B cell (primary cell): ENCODE results near the gene CKS2. TPM values are rescaled to one million over a fixed set of nuclear protein-coding genes. Genes with fewer than 3 reads are reported as not detected.
A peak's percentile ranks its signal among the peaks of the same experiment; 100 is the strongest.

ENCODE experiments used
- ATAC-seq: fragments of 200-7000 bp; cut with Tn5 transposase; one replicate; pipeline ENCODE4 v1.10.0; 2021; ENCODE audit warnings: low read depth, mild to moderate bottlenecking, moderate number of reproducible peaks, moderate library complexity
- CTCF ChIA-PET: fragments of 350-600 bp; sonication (Branson Sonifier 250); formaldehyde crosslinking; loops from one replicate; lab custom pipeline; 2021; ENCODE audit warnings: antibody characterized with exemption, inconsistent platforms; lab: Charles Lee
- POLR2A ChIA-PET: fragments of 350-600 bp; sonication (Branson Sonifier 250); formaldehyde crosslinking; loops from one replicate; lab custom pipeline; 2021; ENCODE audit warnings: antibody characterized with exemption; lab: Charles Lee
- DNase-seq: peaks from one replicate; pipeline ENCODE4 v3.0.0; 2013
- H2AFZ ChIP-seq: 2 replicates; pipeline ENCODE4 v1.6.1; 2012; ENCODE audit warnings: mild to moderate bottlenecking, low read depth, low read length; ENCODE audit not compliant: insufficient read depth, poor library complexity, severe bottlenecking
- H3K27ac ChIP-seq, 2 donors: 1 replicate in 1 of 2; 2 replicates in 1 of 2; pipeline ENCODE4 v1.5.1; 2012 to 2013; ENCODE audit warnings: low read length in 2 of 2, mild to moderate bottlenecking in 2 of 2, moderate library complexity in 1 of 2
- H3K27me3 ChIP-seq, 4 experiments: fragments of 200-600 bp in 1 of 4; sonication (generic) in 1 of 4; replicated peaks in 1 of 4; 1 replicate in 2 of 4; 2 replicates in 2 of 4; pipeline versions ENCODE4 v1.6.1 to v1.7.0; 2013 to 2016; ENCODE audit warnings: low read length in 3 of 4, mild to moderate bottlenecking in 2 of 4, mixed read lengths in 1 of 4, moderate library complexity in 1 of 4; ENCODE audit not compliant: insufficient read depth in 4 of 4, control insufficient read depth in 3 of 4; ENCODE audit errors: control extremely low read depth in 1 of 4
- H3K36me3 ChIP-seq, 2 experiments: replicated peaks in 1 of 2; 1 replicate in 1 of 2; 2 replicates in 1 of 2; pipeline versions ENCODE4 v1.6.1 to v1.7.1; 2013; ENCODE audit warnings: low read length in 1 of 2; ENCODE audit not compliant: insufficient read depth in 2 of 2, control insufficient read depth in 1 of 2; ENCODE audit errors: control extremely low read depth in 1 of 2, extremely low read depth in 1 of 2
- H3K4me1 ChIP-seq, 2 donors: fragments of 200-600 bp in 1 of 2; sonication (generic) in 1 of 2; 1 replicate in 1 of 2; 2 replicates in 1 of 2; pipeline versions ENCODE4 v1.5.1 to v1.6.1; 2013 to 2017; ENCODE audit warnings: low read length in 2 of 2; ENCODE audit not compliant: control insufficient read depth in 2 of 2, insufficient read depth in 2 of 2
- H3K4me2 ChIP-seq: replicated peaks from 2 replicates; pipeline ENCODE3; 2012; ENCODE audit warnings: mild to moderate bottlenecking, low read depth, low read length; ENCODE audit not compliant: poor library complexity, severe bottlenecking
- H3K4me3 ChIP-seq, 5 experiments: fragments of 200-600 bp in 1 of 5; sonication (generic) in 1 of 5; 1 replicate in 3 of 5; 2 replicates in 2 of 5; pipeline versions ENCODE4 v1.5.1 to v1.7.0; 2011 to 2016; ENCODE audit warnings: low read length in 4 of 5, mild to moderate bottlenecking in 4 of 5, low read depth in 2 of 5, control low read depth in 1 of 5, moderate library complexity in 1 of 5; ENCODE audit not compliant: insufficient read depth in 1 of 5; ENCODE audit errors: control extremely low read depth in 1 of 5, extremely low read depth in 1 of 5
- H3K79me2 ChIP-seq: fragments of 200-600 bp; sonication (generic); one replicate; pipeline ENCODE4 v1.6.0; 2016; ENCODE audit warnings: low read length; ENCODE audit not compliant: control insufficient read depth, insufficient read depth
- H3K9ac ChIP-seq: fragments of 200-600 bp; sonication (generic); 2 replicates; pipeline ENCODE4 v1.6.1; 2017; ENCODE audit warnings: mild to moderate bottlenecking, low read length, moderate library complexity
- H3K9me3 ChIP-seq, 3 donors: one replicate each; pipeline versions ENCODE4 v1.6.1 to v1.7.1; 2013; ENCODE audit warnings: low read length in 2 of 3; ENCODE audit not compliant: control insufficient read depth in 2 of 3, insufficient read depth in 1 of 3; ENCODE audit errors: control extremely low read depth in 1 of 3
- H4K20me1 ChIP-seq: 2 replicates; pipeline ENCODE4 v1.6.0; 2012; ENCODE audit warnings: mild to moderate bottlenecking, low read length; ENCODE audit not compliant: insufficient read depth, control insufficient read depth, poor library complexity, severe bottlenecking
- H3K27ac Mint-ChIP-seq: one replicate; pipeline ENCODE4 v1.8.0; 2021; ENCODE audit warnings: mixed read lengths
- H3K27me3 Mint-ChIP-seq: one replicate; pipeline ENCODE4 v1.8.0; 2021; ENCODE audit warnings: mixed read lengths
- H3K4me1 Mint-ChIP-seq: one replicate; pipeline ENCODE4 v1.8.0; 2021; ENCODE audit warnings: mixed read lengths
- H3K4me3 Mint-ChIP-seq: one replicate; pipeline ENCODE4 v1.8.0; 2021; ENCODE audit warnings: mixed read lengths
- H3K9me3 Mint-ChIP-seq: one replicate; pipeline ENCODE4 v1.8.0; 2022; ENCODE audit warnings: mixed read lengths; ENCODE audit not compliant: insufficient read depth
- CTCF ChIP-seq: fragments of 200-600 bp; IDR thresholded peaks from one replicate; pipeline ENCODE4 v1.8.0; 2022; ENCODE audit warnings: antibody characterized with exemption, mild to moderate bottlenecking
- EZH2 ChIP-seq: IDR thresholded peaks from 2 replicates; pipeline ENCODE4 v1.6.1; 2012; ENCODE audit warnings: borderline replicate concordance, low read depth, mild to moderate bottlenecking, moderate library complexity, low read length; ENCODE audit not compliant: insufficient read depth, poor library complexity, severe bottlenecking
- WGBS: methylation state at CpG from one replicate; pipeline ENCODE4 v1.1.5; 2013; ENCODE audit warnings: missing lambda C conversion rate; ENCODE audit not compliant: insufficient coverage; 5-methylcytosine and 5-hydroxymethylcytosine counted together
- intact Hi-C: fragments of 100-400 bp; cut with micrococcal nuclease; formaldehyde crosslinking; loops from one replicate; pipeline ENCODE4 v1.10.0; 2022
- polyA plus RNA-seq: library from polyadenylated mRNA; depleted of rRNA; stranded (reverse); fragments of >200 nt; gene quantifications from 2 replicates; pipeline ENCODE4 v1.2.3, GENCODE V29; 2012
- total RNA-seq, 2 donors: library from RNA; stranded (reverse); fragments of 120-200 nt in 1 of 2; gene quantifications; 1 replicate in 1 of 2; 2 replicates in 1 of 2; pipeline versions ENCODE4 v1.2.3 to v1.2.4, GENCODE V29; 2013 to 2022

Gene CKS2
- total and polyA plus RNA-seq, 2 donors (not counting 1 experiment from before 2014, with no cell fraction given) = 11.5 to 64.4 TPM

- Mint-ChIP-seq H3K27ac (peak overlapping the region; percentile 35), H3K4me1 (peaks cover 21% of the 10 kb centered on the region), H3K9me3 (no peaks in the 10 kb centered on the region), H3K4me3 (no peak overlapping the region), H3K27me3 (no peaks in the 10 kb centered on the region)
- ChIA-PET POLR2A (no interaction called here), CTCF (no interaction called here)
- intact Hi-C loops = no loop called here
- no peak overlapping the region for H3K27ac ChIP-seq
- H2AFZ ChIP-seq = no peak overlapping the region
- no peak for ATAC-seq
- TF ChIP-seq EZH2 (no peak), CTCF (no peak)
- no peak overlapping the region for H3K4me2 ChIP-seq
- no peaks in the 10 kb centered on the region for H3K36me3 ChIP-seq
- no peak overlapping the region for H3K9ac ChIP-seq
- H3K4me1 ChIP-seq = peaks cover under 1 to 15% of the 10 kb centered on the region in 2 donors
- H3K27me3 ChIP-seq = no peaks in the 10 kb centered on the region
- DNase-seq = no peak
- H3K4me3 ChIP-seq = no peak overlapping the region
- H3K79me2 ChIP-seq = peaks cover under 1% of the 10 kb centered on the region
- H3K9me3 ChIP-seq = no peaks in the 10 kb centered on the region
- whole genome bisulfite sequencing = 100% methylated on average over 1 of the region's 7 CpGs
- H4K20me1 ChIP-seq = no peaks in the 10 kb centered on the region
Measured at GRCh38 chr9:89304020-89304833, 6.8 kb upstream of the CKS2 start.

- Histone ChIP-seq H3K27ac (no peak overlapping the region), H3K27me3 (no peaks in the 10 kb centered on the region), H3K9me3 (no peaks in the 10 kb centered on the region), H2AFZ (no peak overlapping the region), H3K36me3 (no peaks in the 10 kb centered on the region), H3K4me3 (no peak overlapping the region), H3K4me2 (peak overlapping the region; percentile 8), H4K20me1 (no peaks in the 10 kb centered on the region), H3K79me2 (peaks cover 4% of the 10 kb centered on the region), H3K9ac (no peak overlapping the region), H3K4me1 (peaks cover 7 to 21% of the 10 kb centered on the region in 2 donors)
- no peak overlapping the region for H3K4me3 Mint-ChIP-seq
- ChIA-PET CTCF (no interaction called here), POLR2A (no interaction called here)
- DNase-seq (peak; percentile 52), ATAC-seq (peak; percentile 56)
- intact Hi-C loops = no loop called here
- TF ChIP-seq CTCF = no peak
- TF ChIP-seq EZH2 = no peak
- H3K9me3 Mint-ChIP-seq = no peaks in the 10 kb centered on the region
- peaks cover 23% of the 10 kb centered on the region for H3K4me1 Mint-ChIP-seq
- WGBS = no CpG with 5 or more reads among the region's 2 CpGs
- H3K27ac Mint-ChIP-seq = peak overlapping the region; percentile 35
- H3K27me3 Mint-ChIP-seq = no peaks in the 10 kb centered on the region
Measured at GRCh38 chr9:89304834-89305188, 6.2 kb upstream of the CKS2 start.
